ENCODE results near the gene WIPF3. TPM values are rescaled to one million over a fixed set of nuclear protein-coding genes. Genes with fewer than 3 reads are reported as not detected.

The WIPF3 gene
- total RNA-seq, 1 experiment from 2014 or later = 2.0 TPM

DNA sequence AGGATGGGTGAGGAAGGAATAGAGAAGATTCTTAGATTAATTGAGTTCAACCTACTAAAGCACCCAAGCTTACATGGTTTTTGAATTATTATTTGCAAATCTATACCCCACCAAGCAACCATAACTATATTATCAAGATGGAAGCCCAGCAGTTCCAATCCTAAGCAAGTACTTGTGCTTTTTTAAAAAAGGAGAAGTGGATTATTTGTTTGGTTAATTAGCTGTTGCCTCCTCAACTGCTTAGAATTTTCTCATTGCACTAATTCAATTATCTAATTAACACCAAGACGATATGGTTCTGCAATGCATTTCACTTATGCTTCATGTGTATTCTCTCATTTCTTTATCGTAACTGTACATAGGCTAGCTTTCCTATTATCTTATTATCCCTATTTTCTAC lies 27.3 kb upstream of the WIPF3 start:
- peaks cover 40% of the 10 kb centered on the region for H3K27me3 ChIP-seq (ENCODE audit: control insufficient read depth, insufficient read depth, low read length)
- no peak overlapping the region for H3K27ac ChIP-seq (ENCODE audit: low read length)
- H3K36me3 ChIP-seq (ENCODE audit: control insufficient read depth, insufficient read depth, low read length) = no peaks in the 10 kb centered on the region
- TF ChIP-seq POLR2AphosphoS5 (IDR thresholded peaks at IDR 0.05; ENCODE audit: low read depth, low read length) = no peak
- TF ChIP-seq, protein P1, sequence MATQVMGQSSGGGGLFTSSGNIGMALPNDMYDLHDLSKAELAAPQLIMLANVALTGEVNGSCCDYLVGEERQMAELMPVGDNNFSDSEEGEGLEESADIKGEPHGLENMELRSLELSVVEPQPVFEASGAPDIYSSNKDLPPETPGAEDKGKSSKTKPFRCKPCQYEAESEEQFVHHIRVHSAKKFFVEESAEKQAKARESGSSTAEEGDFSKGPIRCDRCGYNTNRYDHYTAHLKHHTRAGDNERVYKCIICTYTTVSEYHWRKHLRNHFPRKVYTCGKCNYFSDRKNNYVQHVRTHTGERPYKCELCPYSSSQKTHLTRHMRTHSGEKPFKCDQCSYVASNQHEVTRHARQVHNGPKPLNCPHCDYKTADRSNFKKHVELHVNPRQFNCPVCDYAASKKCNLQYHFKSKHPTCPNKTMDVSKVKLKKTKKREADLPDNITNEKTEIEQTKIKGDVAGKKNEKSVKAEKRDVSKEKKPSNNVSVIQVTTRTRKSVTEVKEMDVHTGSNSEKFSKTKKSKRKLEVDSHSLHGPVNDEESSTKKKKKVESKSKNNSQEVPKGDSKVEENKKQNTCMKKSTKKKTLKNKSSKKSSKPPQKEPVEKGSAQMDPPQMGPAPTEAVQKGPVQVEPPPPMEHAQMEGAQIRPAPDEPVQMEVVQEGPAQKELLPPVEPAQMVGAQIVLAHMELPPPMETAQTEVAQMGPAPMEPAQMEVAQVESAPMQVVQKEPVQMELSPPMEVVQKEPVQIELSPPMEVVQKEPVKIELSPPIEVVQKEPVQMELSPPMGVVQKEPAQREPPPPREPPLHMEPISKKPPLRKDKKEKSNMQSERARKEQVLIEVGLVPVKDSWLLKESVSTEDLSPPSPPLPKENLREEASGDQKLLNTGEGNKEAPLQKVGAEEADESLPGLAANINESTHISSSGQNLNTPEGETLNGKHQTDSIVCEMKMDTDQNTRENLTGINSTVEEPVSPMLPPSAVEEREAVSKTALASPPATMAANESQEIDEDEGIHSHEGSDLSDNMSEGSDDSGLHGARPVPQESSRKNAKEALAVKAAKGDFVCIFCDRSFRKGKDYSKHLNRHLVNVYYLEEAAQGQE (IDR thresholded peaks at IDR 0.05; ENCODE audit: insufficient read depth in 1 of 2, low read depth in 2 of 2, low read length in 1 of 2) = no peak
- TF ChIP-seq, protein P2, sequence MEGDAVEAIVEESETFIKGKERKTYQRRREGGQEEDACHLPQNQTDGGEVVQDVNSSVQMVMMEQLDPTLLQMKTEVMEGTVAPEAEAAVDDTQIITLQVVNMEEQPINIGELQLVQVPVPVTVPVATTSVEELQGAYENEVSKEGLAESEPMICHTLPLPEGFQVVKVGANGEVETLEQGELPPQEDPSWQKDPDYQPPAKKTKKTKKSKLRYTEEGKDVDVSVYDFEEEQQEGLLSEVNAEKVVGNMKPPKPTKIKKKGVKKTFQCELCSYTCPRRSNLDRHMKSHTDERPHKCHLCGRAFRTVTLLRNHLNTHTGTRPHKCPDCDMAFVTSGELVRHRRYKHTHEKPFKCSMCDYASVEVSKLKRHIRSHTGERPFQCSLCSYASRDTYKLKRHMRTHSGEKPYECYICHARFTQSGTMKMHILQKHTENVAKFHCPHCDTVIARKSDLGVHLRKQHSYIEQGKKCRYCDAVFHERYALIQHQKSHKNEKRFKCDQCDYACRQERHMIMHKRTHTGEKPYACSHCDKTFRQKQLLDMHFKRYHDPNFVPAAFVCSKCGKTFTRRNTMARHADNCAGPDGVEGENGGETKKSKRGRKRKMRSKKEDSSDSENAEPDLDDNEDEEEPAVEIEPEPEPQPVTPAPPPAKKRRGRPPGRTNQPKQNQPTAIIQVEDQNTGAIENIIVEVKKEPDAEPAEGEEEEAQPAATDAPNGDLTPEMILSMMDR (IDR thresholded peaks at IDR 0.05) = no peak
- no peak for TF ChIP-seq TCF7L2 (IDR thresholded peaks at IDR 0.05; ENCODE audit: low read depth, low read length)
- TF ChIP-seq SIN3A (IDR thresholded peaks at IDR 0.05; ENCODE audit: borderline replicate concordance, insufficient read depth, low read depth, low read length) = no peak
- ATAC-seq (no peak), DNase-seq (ENCODE audit: low read depth, low spot score) (no peak)
- in situ Hi-C loops (cut with HindIII; ENCODE audit: low pct_unique_long_range_greater_than_20kb, low sequenced_read_pairs) (no loop called here), intact Hi-C loops (cut with micrococcal nuclease; ENCODE audit: unreplicated experiment) (no loop called here)
- no peaks in the 10 kb centered on the region for H3K4me1 ChIP-seq (ENCODE audit: control insufficient read depth, insufficient read depth, low read length)
- no peaks in the 10 kb centered on the region for H3K9me3 ChIP-seq (ENCODE audit: control insufficient read depth, insufficient read depth, low read depth, low read length)
- BruUV-seq (replicated peaks) = no TSS peak
- CTCF ChIA-PET = no interaction called here
- no peak overlapping the region for H3K4me3 ChIP-seq (ENCODE audit: low read depth in 2 of 2, low read length in 2 of 2)
- POLR2A ChIA-PET = no interaction called here

GRCh38 chr7:29780346-29780745 lies 26.0 kb upstream of the WIPF3 start:
- Histone ChIP-seq H3K27me3 (ENCODE audit: control insufficient read depth, insufficient read depth, low read length) (peaks cover 35% of the 10 kb centered on the region), H3K9me3 (ENCODE audit: control insufficient read depth, insufficient read depth, low read depth, low read length) (no peaks in the 10 kb centered on the region), H3K4me3 (ENCODE audit: low read depth in 2 of 2, low read length in 2 of 2) (no peak overlapping the region), H3K27ac (ENCODE audit: low read length) (no peak overlapping the region), H3K4me1 (ENCODE audit: control insufficient read depth, insufficient read depth, low read length) (no peaks in the 10 kb centered on the region), H3K36me3 (ENCODE audit: control insufficient read depth, insufficient read depth, low read length) (no peaks in the 10 kb centered on the region)
- in situ Hi-C loops (cut with HindIII; ENCODE audit: low pct_unique_long_range_greater_than_20kb, low sequenced_read_pairs) (no loop called here), intact Hi-C loops (cut with micrococcal nuclease; ENCODE audit: unreplicated experiment) (no loop called here)
- CTCF ChIA-PET = no interaction called here
- no peak for DNase-seq (ENCODE audit: low read depth, low spot score)
- no TSS peak for BruUV-seq (replicated peaks)
- POLR2A ChIA-PET = no interaction called here
- no peak for ATAC-seq
- TF ChIP-seq, protein P2 (IDR thresholded peaks at IDR 0.05) = no peak
- TF ChIP-seq SIN3A (IDR thresholded peaks at IDR 0.05; ENCODE audit: borderline replicate concordance, insufficient read depth, low read depth, low read length) (no peak), POLR2AphosphoS5 (IDR thresholded peaks at IDR 0.05; ENCODE audit: low read depth, low read length) (no peak), TCF7L2 (IDR thresholded peaks at IDR 0.05; ENCODE audit: low read depth, low read length) (no peak)
- TF ChIP-seq, protein P1 (IDR thresholded peaks at IDR 0.05; ENCODE audit: insufficient read depth in 1 of 2, low read depth in 2 of 2, low read length in 1 of 2) = no peak
